K562 (cell line): ENCODE results near the gene GNG14. TPM values are rescaled to one million over a fixed set of nuclear protein-coding genes. Genes with fewer than 3 reads are reported as not detected.
A peak's percentile ranks its signal among the peaks of the same experiment; 100 is the strongest.

Source experiments
- FOS ChIP-seq: IDR thresholded peaks from 3 replicates; pipeline ENCODE4 v1.6.1; 2011; ENCODE audit not compliant: insufficient read length; ENCODE audit errors: extremely low read depth
- KAT2B ChIP-seq: IDR thresholded peaks from one replicate; pipeline ENCODE4 v1.6.1; 2012; ENCODE audit warnings: low read depth, mild to moderate bottlenecking, control low read depth, inconsistent platforms, low read length, moderate library complexity
- KHSRP ChIP-seq: fragments of 450-650 bp; IDR thresholded peaks from 2 replicates; pipeline ENCODE4 v1.6.1; 2017
- LEF1 ChIP-seq: fragments of 450-650 bp; IDR thresholded peaks from 2 replicates; pipeline ENCODE4 v1.6.1; 2016; ENCODE audit warnings: mild to moderate bottlenecking
- MCM5 ChIP-seq: fragments of 450-650 bp; IDR thresholded peaks from 2 replicates; pipeline ENCODE4 v1.6.1; 2016; ENCODE audit warnings: low read depth
- PHF20 ChIP-seq: fragments of 450-650 bp; IDR thresholded peaks from 2 replicates; pipeline ENCODE4 v1.6.1; 2018; ENCODE audit not compliant: partially characterized antibody
- POLR2B ChIP-seq: fragments of 450-650 bp; IDR thresholded peaks from 2 replicates; pipeline ENCODE4 v1.6.1; 2018; ENCODE audit warnings: low read depth; ENCODE audit not compliant: partially characterized antibody
- PTRF ChIP-seq: fragments of 450-650 bp; IDR thresholded peaks from 2 replicates; pipeline ENCODE4 v1.6.1; 2016; ENCODE audit warnings: mild to moderate bottlenecking, missing genetic modification characterization, missing compliant biosample characterization
- RERE ChIP-seq: sonication (generic); formaldehyde crosslinking; IDR thresholded peaks from 2 replicates; pipeline ENCODE4 v1.8.0; 2023; ENCODE audit warnings: missing genetic modification reagents, mild to moderate bottlenecking, borderline replicate concordance
- RNF219 ChIP-seq: fragments of 250-450 bp; sonication (Bioruptor Pico); IDR thresholded peaks from 2 replicates; pipeline ENCODE4 v1.5.0; 2022; ENCODE audit warnings: mild to moderate bottlenecking
- TAF7 ChIP-seq: fragments of 450-650 bp; IDR thresholded peaks from 2 replicates; pipeline ENCODE4 v1.6.1; 2016; ENCODE audit warnings: missing genetic modification characterization, missing compliant biosample characterization
- TSC22D4 ChIP-seq: fragments of 450-650 bp; IDR thresholded peaks from 2 replicates; pipeline ENCODE4 v1.6.1; 2016; ENCODE audit warnings: missing genetic modification characterization, missing biosample characterization, control low read depth
- ZBTB8A ChIP-seq: fragments of 450-650 bp; IDR thresholded peaks from 2 replicates; pipeline ENCODE4 v1.6.1; 2018; ENCODE audit warnings: mild to moderate bottlenecking, moderate library complexity; ENCODE audit not compliant: partially characterized antibody
- ZKSCAN8 ChIP-seq: fragments of 200-800 bp; sonication (Bioruptor generic); IDR thresholded peaks from 2 replicates; pipeline ENCODE4 v1.6.1; 2016; ENCODE audit warnings: missing genetic modification characterization, missing compliant biosample characterization
- ZNF431 ChIP-seq: sonication (generic); formaldehyde crosslinking; IDR thresholded peaks from 2 replicates; pipeline ENCODE4 v1.8.0; 2022; ENCODE audit warnings: mild to moderate bottlenecking, missing genetic modification reagents
- ZNF584 ChIP-seq: fragments of 200-800 bp; sonication (Bioruptor generic); IDR thresholded peaks from 2 replicates; pipeline ENCODE4 v1.6.1; 2016; ENCODE audit warnings: low read depth, mild to moderate bottlenecking, missing genetic modification characterization, missing compliant biosample characterization
- ZNF695 ChIP-seq: fragments of 450-650 bp; formaldehyde crosslinking; IDR thresholded peaks from 2 replicates; pipeline ENCODE4 v1.4.0; 2020; ENCODE audit warnings: mild to moderate bottlenecking, moderate library complexity
- polyA plus RNA-seq, 8 experiments: library from polyadenylated mRNA; depleted of rRNA in 4 of 8; stranded (reverse) in 5 of 8; unstranded in 3 of 8; fragments of >200 nt; fragmentation: Nextera tagmentation in 2 of 8; fragmentation: Illumina TruSeq in 1 of 8; extraction: Ambion mirVana in 2 of 8; extraction: Trizol in 1 of 8; gene quantifications; 2 replicates each; pipeline versions ENCODE4 v1.2.1 to v1.2.3, GENCODE V29; 2011 to 2014; ENCODE audit warnings: inconsistent platforms in 1 of 8, missing spikeins in 1 of 8
- total RNA-seq, 7 experiments: library from RNA; depleted of rRNA in 6 of 7; stranded (reverse); fragments of >200 nt in 6 of 7; fragmentation: Illumina TruSeq in 2 of 7; extraction: Trizol in 2 of 7; gene quantifications; 2 replicates each; pipeline versions ENCODE4 v1.2.1 to v1.2.3, GENCODE V29; 2011 to 2021; ENCODE audit warnings: low replicate concordance in 1 of 7

Gene GNG14
- total and polyA plus RNA-seq, 9 of the 15 experiments (the other 6 are each of a cell fraction or from before 2014, with no cell fraction given): not detected

DNA sequence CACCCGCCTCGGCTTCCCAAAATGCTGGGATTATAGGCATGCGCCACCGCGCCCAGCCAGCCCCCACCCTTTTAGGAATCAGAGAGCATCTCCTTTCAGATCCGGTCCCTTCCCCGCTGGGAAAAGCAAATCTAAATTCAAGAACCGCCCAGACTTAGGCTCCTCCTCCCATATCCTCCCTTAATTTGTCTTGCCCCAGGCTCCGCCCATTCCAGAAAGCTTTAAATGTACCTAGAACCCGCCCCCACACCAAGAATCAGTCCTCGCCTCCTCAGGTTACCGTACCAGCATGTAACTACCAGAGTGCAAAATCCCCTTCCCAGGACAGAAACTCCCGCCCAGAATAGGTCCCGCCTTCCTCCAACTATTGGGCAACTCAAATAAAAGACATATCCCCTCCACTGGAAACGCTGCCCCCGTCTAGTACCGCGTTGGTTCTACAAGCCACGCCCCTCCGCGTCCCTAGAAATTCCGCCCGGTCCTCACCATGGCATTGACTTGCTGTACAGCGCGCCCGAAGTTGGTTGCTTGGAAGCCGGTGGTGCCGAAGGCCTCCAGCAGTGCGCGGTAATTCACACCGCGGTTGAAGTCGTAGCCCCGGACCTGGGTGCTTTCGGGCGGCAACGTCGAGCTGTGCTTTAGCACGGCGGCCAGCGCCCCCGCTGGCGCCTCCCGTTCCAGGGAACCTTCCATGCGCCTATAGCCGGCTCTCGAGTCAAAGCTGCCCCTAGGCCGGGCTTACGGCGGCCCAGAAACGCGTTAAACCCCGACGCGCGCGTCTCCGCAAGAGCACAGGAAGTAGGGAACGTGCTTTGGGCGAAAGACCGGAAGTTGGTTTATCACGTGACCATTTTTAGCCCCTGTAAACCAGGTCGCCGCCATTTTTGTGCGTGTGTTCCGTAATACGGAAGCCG, 6.5 kb upstream of the GNG14 start, which contains the start of gene DHPS (continued):
- TF ChIP-seq RERE (CRISPR knock-in tag) (no peak), TSC22D4 (tag) (no peak), RNF219 (CRISPR knock-in tag) (no peak), FOS (no peak), ZBTB8A (no peak), PHF20 (peak; percentile 90), ZNF584 (CRISPR knock-in tag) (no peak), ZKSCAN8 (no peak), TAF7 (tag) (peak; percentile 82), POLR2B (peak; percentile 75), LEF1 (no peak; the same call in 1 of the 2 replicates), KAT2B (no peak), ZNF431 (CRISPR knock-in tag) (peak; percentile 82; the same call in 1 of the 2 replicates), KHSRP (no peak), ZNF695 (no peak), MCM5 (no peak), PTRF (no peak)
